Suprapubic skin (tissue), 4 donors: ENCODE data around the gene EHBP1L1. TPM values are rescaled to one million over a fixed set of nuclear protein-coding genes. Genes with fewer than 3 reads are reported as not detected.
A peak's percentile ranks its signal among the peaks of the same experiment; 100 is the strongest.

Experiments
- DNase-seq, 2 donors: peaks; one replicate each; pipeline ENCODE4 v3.0.0-alpha.2; 2019; ENCODE audit warnings: low spot score in 2 of 2
- H3K27ac ChIP-seq: fragments of 200-600 bp; sonication (generic); one replicate; pipeline ENCODE4 v1.5.1; 2019
- H3K27me3 ChIP-seq: fragments of 200-600 bp; sonication (generic); one replicate; pipeline ENCODE4 v1.5.1; 2019
- H3K36me3 ChIP-seq: fragments of 200-600 bp; sonication (generic); one replicate; pipeline ENCODE4 v1.5.1; 2019
- H3K4me1 ChIP-seq: fragments of 200-600 bp; sonication (generic); one replicate; pipeline ENCODE4 v1.5.1; 2019
- H3K4me3 ChIP-seq: fragments of 200-600 bp; sonication (generic); one replicate; pipeline ENCODE4 v1.5.1; 2019; ENCODE audit warnings: mild to moderate bottlenecking
- H3K9me3 ChIP-seq: fragments of 200-600 bp; sonication (generic); one replicate; pipeline ENCODE4 v1.5.1; 2019
- EP300 ChIP-seq: sonication (generic); formaldehyde crosslinking; IDR thresholded peaks from one replicate; pipeline ENCODE4 v1.6.1; 2017; ENCODE audit warnings: antibody characterized with exemption
- POLR2A ChIP-seq, 2 donors: fragments of 450-650 bp; IDR thresholded peaks; one replicate each; pipeline ENCODE4 v1.6.1; 2017; ENCODE audit warnings: antibody characterized with exemption in 2 of 2, mild to moderate bottlenecking in 2 of 2, moderate library complexity in 2 of 2
- POLR2AphosphoS5 ChIP-seq, 3 donors: sonication (generic); formaldehyde crosslinking; IDR thresholded peaks; one replicate each; pipeline ENCODE4 v1.6.1; 2017; ENCODE audit warnings: antibody characterized with exemption in 3 of 3
- WGBS: methylation state at CpG from one replicate; pipeline ENCODE4 v1.1.5; 2018; 5-methylcytosine and 5-hydroxymethylcytosine counted together
- total RNA-seq, 4 donors: library from RNA; depleted of rRNA; stranded (reverse); fragments of >200 nt; gene quantifications; one replicate each; pipeline ENCODE4 v1.1.0, GENCODE V29; 2016
- TF ChIP-seq, protein P1 (sequence below), 2 donors: fragments of 200-600 bp in 1 of 2; fragments of 450-650 bp in 1 of 2; sonication (generic) in 1 of 2; IDR thresholded peaks; one replicate each; pipeline ENCODE4 v1.5.1; 2016 to 2019; ENCODE audit warnings: antibody characterized with exemption in 2 of 2, mild to moderate bottlenecking in 1 of 2, moderate library complexity in 1 of 2

Gene EHBP1L1
- total RNA-seq, 4 donors from 2014 or later, result 40.3 to 150 (median 56.2) TPM

DNA sequence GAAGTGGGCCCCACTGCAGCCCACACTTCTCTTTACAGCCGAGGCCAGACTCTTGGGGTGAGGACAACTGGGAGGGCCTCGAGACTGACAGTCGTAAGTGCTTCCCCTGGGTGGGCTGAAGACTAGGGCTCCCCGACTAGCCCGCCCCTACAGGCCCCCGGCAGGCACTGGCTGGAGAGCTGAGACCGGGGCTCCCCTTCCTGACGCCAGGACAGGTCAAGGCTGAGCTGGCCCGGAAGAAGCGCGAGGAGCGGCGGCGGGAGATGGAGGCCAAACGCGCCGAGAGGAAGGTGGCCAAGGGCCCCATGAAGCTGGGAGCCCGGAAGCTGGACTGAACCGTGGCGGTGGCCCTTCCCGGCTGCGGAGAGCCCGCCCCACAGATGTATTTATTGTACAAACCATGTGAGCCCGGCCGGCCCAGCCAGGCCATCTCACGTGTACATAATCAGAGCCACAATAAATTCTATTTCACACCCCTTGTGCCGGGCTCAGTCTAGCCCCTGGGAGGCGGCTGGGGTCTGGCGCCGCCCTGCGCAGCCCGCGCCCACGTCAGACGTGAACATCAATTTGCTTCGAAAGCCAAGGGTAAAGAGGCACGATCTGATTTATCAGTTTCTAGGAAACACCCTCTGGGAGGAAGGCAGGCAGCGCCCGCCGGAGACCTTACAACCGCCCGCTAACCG is 37.5 kb upstream of the EHBP1L1 start:
- peak overlapping the region; percentile 95 for H3K27ac ChIP-seq
- 94% methylated on average over 18 of the region's 43 CpGs for WGBS
- H3K9me3 ChIP-seq, result no peaks in the 10 kb centered on the region
- H3K4me1 ChIP-seq, result peaks cover 33% of the 10 kb centered on the region
- no peak for DNase-seq
- TF ChIP-seq, protein P1, sequence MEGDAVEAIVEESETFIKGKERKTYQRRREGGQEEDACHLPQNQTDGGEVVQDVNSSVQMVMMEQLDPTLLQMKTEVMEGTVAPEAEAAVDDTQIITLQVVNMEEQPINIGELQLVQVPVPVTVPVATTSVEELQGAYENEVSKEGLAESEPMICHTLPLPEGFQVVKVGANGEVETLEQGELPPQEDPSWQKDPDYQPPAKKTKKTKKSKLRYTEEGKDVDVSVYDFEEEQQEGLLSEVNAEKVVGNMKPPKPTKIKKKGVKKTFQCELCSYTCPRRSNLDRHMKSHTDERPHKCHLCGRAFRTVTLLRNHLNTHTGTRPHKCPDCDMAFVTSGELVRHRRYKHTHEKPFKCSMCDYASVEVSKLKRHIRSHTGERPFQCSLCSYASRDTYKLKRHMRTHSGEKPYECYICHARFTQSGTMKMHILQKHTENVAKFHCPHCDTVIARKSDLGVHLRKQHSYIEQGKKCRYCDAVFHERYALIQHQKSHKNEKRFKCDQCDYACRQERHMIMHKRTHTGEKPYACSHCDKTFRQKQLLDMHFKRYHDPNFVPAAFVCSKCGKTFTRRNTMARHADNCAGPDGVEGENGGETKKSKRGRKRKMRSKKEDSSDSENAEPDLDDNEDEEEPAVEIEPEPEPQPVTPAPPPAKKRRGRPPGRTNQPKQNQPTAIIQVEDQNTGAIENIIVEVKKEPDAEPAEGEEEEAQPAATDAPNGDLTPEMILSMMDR (IDR thresholded peaks at IDR 0.05), result no peak
- no peak for TF ChIP-seq EP300
- TF ChIP-seq POLR2A (IDR thresholded peaks at IDR 0.05), result no peak
- no peak for TF ChIP-seq POLR2AphosphoS5 (IDR thresholded peaks at IDR 0.05)
- H3K4me3 ChIP-seq, result no peak overlapping the region
- no peaks in the 10 kb centered on the region for H3K27me3 ChIP-seq
- H3K36me3 ChIP-seq, result peaks cover 48% of the 10 kb centered on the region

- peak in 1 of 2 donors; percentile 74 for DNase-seq
- whole genome bisulfite sequencing, result 38% methylated on average over 36 of the region's 92 CpGs
- Histone ChIP-seq H3K27ac (peak overlapping the region; percentile 95), H3K27me3 (no peaks in the 10 kb centered on the region), H3K36me3 (peaks cover 41% of the 10 kb centered on the region), H3K4me1 (peaks cover 33% of the 10 kb centered on the region), H3K9me3 (no peaks in the 10 kb centered on the region), H3K4me3 (peak overlapping the region; percentile 61)
- TF ChIP-seq EP300 (no peak), POLR2A (IDR thresholded peaks at IDR 0.05) (no peak), POLR2AphosphoS5 (IDR thresholded peaks at IDR 0.05) (no peak)
- TF ChIP-seq, protein P1 (IDR thresholded peaks at IDR 0.05), result no peak
These were observed 36.7 kb upstream of the EHBP1L1 start for GRCh38 chr11:65538915-65539743.

DNA sequence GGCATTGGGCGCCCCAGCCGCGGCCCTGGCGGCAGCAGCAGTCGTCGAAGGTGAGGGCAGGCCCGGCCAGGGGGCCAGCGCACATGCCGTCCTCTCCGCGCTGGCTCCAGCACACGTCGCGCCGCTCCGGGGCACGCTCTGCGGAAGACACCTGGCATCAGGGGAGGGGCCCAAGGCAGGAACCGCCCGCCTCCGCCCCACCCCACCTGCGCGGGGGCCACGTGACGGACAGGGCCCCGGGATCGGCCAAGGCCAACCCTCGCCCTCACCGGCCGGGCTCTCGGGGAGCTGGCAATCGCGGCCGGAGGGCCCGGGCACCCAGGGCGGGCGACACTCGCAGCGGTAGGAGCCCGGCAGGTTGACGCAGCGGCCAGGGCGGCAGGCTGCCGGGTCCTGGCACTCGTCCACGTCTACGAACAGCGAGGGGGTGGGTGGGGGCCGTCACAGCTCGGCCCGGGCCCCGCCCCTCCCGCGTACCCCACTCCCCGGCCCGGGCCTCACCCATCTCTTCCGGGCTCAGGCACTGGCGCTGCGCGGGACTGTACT is 36.0 kb upstream of the EHBP1L1 start:
- Histone ChIP-seq H3K27me3 (no peaks in the 10 kb centered on the region), H3K4me3 (peak overlapping the region; percentile 61), H3K4me1 (peaks cover 33% of the 10 kb centered on the region), H3K36me3 (peaks cover 40% of the 10 kb centered on the region), H3K27ac (peak overlapping the region; percentile 95), H3K9me3 (no peaks in the 10 kb centered on the region)
- 20% methylated on average over 4 of the region's 60 CpGs for WGBS
- no peak for DNase-seq
- no peak for TF ChIP-seq POLR2A (IDR thresholded peaks at IDR 0.05)
- no peak for TF ChIP-seq EP300
- no peak for TF ChIP-seq POLR2AphosphoS5 (IDR thresholded peaks at IDR 0.05)
- TF ChIP-seq, protein P1 (IDR thresholded peaks at IDR 0.05), result peak in 1 of 2 donors; percentile 53

DNA sequence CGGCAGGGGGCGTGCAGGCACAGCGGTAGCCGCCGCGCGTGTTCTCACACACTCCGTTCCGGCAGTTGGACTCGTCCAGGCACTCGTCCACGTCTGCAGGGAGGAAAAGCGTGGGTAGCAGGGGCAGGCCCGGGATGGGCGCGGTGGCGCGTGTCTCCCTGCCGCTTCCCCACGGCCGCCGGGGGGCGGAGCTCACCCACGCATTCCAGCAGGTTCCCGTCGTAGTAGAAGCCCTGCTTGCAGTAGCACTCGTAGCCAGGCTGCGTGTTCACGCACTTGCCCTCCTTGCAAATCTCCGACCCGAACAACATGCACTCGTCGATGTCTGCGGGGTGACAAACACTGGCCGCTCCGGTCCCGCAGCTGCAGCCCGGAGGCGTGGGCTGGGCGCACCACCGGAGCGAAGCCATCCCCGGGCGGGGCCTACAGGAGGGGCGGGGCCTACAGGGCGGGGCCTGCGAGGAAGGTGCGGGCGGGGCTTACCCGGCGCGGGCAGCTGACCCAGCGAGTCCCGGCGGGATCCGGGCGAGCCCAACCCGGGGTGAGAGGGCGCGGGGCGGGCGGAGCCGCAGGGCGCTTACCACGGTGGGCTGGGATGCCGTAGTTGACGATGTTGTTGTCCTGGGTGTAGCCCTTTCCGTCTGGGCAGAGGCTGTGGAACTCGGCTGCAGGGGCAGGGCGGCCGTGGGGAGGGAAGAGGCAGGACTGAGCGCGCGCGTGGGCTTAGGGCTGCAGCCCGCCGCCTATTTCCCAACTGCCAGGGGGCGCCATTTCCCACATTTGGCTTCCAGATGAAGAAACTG is 35.4 kb upstream of the EHBP1L1 start:
- no peak for TF ChIP-seq EP300
- TF ChIP-seq, protein P1 (IDR thresholded peaks at IDR 0.05), result peak; percentile 82 to 89
- TF ChIP-seq POLR2AphosphoS5 (IDR thresholded peaks at IDR 0.05), result peak; percentile 56 to 77 (median 64)
- no peak for TF ChIP-seq POLR2A (IDR thresholded peaks at IDR 0.05)
- Histone ChIP-seq H3K36me3 (peaks cover 35% of the 10 kb centered on the region), H3K4me3 (peak overlapping the region; percentile 61), H3K27ac (peak overlapping the region; percentile 95), H3K4me1 (peaks cover 33% of the 10 kb centered on the region), H3K27me3 (no peaks in the 10 kb centered on the region), H3K9me3 (no peaks in the 10 kb centered on the region)
- DNase-seq, result peak; percentile 96 to 97
- 0% methylated on average over 13 of the region's 78 CpGs for WGBS
